Stimulated activated memory B cell treated with anti-CD40 and anti-IgM and Interleukin-4, amounts not matched to agents 10 μg/mL and 1 μg/mL and 100 μg/mL, for 72 hours (primary cell): ENCODE results near the gene ASGR2.
"Not testable (repeated sequence)": the region's sequence is repeated elsewhere in the genome, so short reads cannot be mapped to it uniquely, and the experiment has no call there.

Experiments used
- ATAC-seq: fragments of 150-1000 bp; cut with Tn5 transposase; 2 replicates; pipeline ENCODE4 v1.10.0; 2021
- H3K27ac Mint-ChIP-seq: one replicate; pipeline ENCODE4 v1.8.0; 2022; ENCODE audit warnings: mild to moderate bottlenecking, mixed read lengths
- H3K27me3 Mint-ChIP-seq: one replicate; pipeline ENCODE4 v1.8.0; 2022; ENCODE audit warnings: mixed read lengths
- H3K36me3 Mint-ChIP-seq: one replicate; pipeline ENCODE4 v1.8.0; 2022; ENCODE audit warnings: mixed read lengths
- H3K4me1 Mint-ChIP-seq: one replicate; pipeline ENCODE4 v1.8.0; 2022; ENCODE audit warnings: mixed read lengths
- H3K4me3 Mint-ChIP-seq: one replicate; pipeline ENCODE4 v1.8.0; 2022; ENCODE audit warnings: mild to moderate bottlenecking, moderate library complexity, mixed read lengths
- H3K9me3 Mint-ChIP-seq: one replicate; pipeline ENCODE4 v1.8.0; 2022; ENCODE audit warnings: mixed read lengths

The ASGR2 gene

GRCh38 chr17:7095625-7096024, 19.0 kb downstream of the ASGR2 start:
- Mint-ChIP-seq H3K36me3 (no peaks in the 10 kb centered on the region), H3K27me3 (peaks cover 10% of the 10 kb centered on the region), H3K4me3 (no peak overlapping the region), H3K9me3 (no peaks in the 10 kb centered on the region), H3K4me1 (peaks cover 32% of the 10 kb centered on the region), H3K27ac (peak overlapping the region; percentile 73)
- ATAC-seq: peak; percentile 70

- Mint-ChIP-seq H3K9me3 (no peaks in the 10 kb centered on the region), H3K4me3 (no peak overlapping the region), H3K27ac (peak overlapping the region; percentile 57), H3K27me3 (peaks cover 12% of the 10 kb centered on the region), H3K36me3 (no peaks in the 10 kb centered on the region), H3K4me1 (peaks cover 32% of the 10 kb centered on the region)
- no peak for ATAC-seq
These were observed 20.0 kb downstream of the ASGR2 start for GRCh38 chr17:7094652-7095019.

- not testable (repeated sequence) for H3K4me3 Mint-ChIP-seq, ATAC-seq, H3K9me3 Mint-ChIP-seq, H3K27ac Mint-ChIP-seq, H3K36me3 Mint-ChIP-seq
- H3K4me1 Mint-ChIP-seq: peaks cover 28% of the 10 kb centered on the region
- peaks cover 34% of the 10 kb centered on the region for H3K27me3 Mint-ChIP-seq
These were observed 23.2 kb downstream of the ASGR2 start for GRCh38 chr17:7091311-7092005.

GRCh38 chr17:7089570-7089969, 25.1 kb downstream of the ASGR2 start:
- H3K9me3 Mint-ChIP-seq, H3K4me1 Mint-ChIP-seq, H3K4me3 Mint-ChIP-seq, H3K36me3 Mint-ChIP-seq, ATAC-seq, H3K27ac Mint-ChIP-seq: not testable (repeated sequence)
- peaks cover 46% of the 10 kb centered on the region for H3K27me3 Mint-ChIP-seq

- not testable (repeated sequence) for H3K4me3 Mint-ChIP-seq, H3K27ac Mint-ChIP-seq, H3K36me3 Mint-ChIP-seq, ATAC-seq, H3K4me1 Mint-ChIP-seq, H3K9me3 Mint-ChIP-seq
- peaks cover 52% of the 10 kb centered on the region for H3K27me3 Mint-ChIP-seq
These were observed 26.2 kb downstream of the ASGR2 start for GRCh38 chr17:7088442-7088841.

- Mint-ChIP-seq H3K9me3 (no peaks in the 10 kb centered on the region), H3K4me1 (peaks cover 17% of the 10 kb centered on the region), H3K4me3 (no peak overlapping the region), H3K27me3 (peaks cover 38% of the 10 kb centered on the region), H3K36me3 (no peaks in the 10 kb centered on the region), H3K27ac (no peak overlapping the region)
- ATAC-seq: no peak
These were observed 30.5 kb downstream of the ASGR2 start for GRCh38 chr17:7084088-7084487.

- H3K36me3 Mint-ChIP-seq: no peaks in the 10 kb centered on the region
- no peak overlapping the region for H3K4me3 Mint-ChIP-seq
- no peak for ATAC-seq
- H3K4me1 Mint-ChIP-seq: peaks cover 17% of the 10 kb centered on the region
- H3K27ac Mint-ChIP-seq: no peak overlapping the region
- H3K9me3 Mint-ChIP-seq: no peaks in the 10 kb centered on the region
- peaks cover 33% of the 10 kb centered on the region for H3K27me3 Mint-ChIP-seq
These were observed 31.0 kb downstream of the ASGR2 start for GRCh38 chr17:7083592-7083991.

GRCh38 chr17:7081341-7082062, 33.1 kb downstream of the ASGR2 start:
- Mint-ChIP-seq H3K36me3 (no peaks in the 10 kb centered on the region), H3K27ac (no peak overlapping the region), H3K27me3 (peaks cover 28% of the 10 kb centered on the region), H3K9me3 (no peaks in the 10 kb centered on the region), H3K4me3 (no peak overlapping the region), H3K4me1 (peaks cover 17% of the 10 kb centered on the region)
- ATAC-seq: peak; percentile 74

- no peaks in the 10 kb centered on the region for H3K9me3 Mint-ChIP-seq
- ATAC-seq: no peak
- peaks cover 18% of the 10 kb centered on the region for H3K27me3 Mint-ChIP-seq
- no peak overlapping the region for H3K27ac Mint-ChIP-seq
- H3K36me3 Mint-ChIP-seq: no peaks in the 10 kb centered on the region
- H3K4me3 Mint-ChIP-seq: no peak overlapping the region
- peaks cover 17% of the 10 kb centered on the region for H3K4me1 Mint-ChIP-seq
These were observed 34.1 kb downstream of the ASGR2 start for GRCh38 chr17:7080456-7081041.

GRCh38 chr17:7079581-7080455, 34.8 kb downstream of the ASGR2 start, which contains the start of gene CLEC10A:
Gene CLEC10A, minus strand, starts transcription at chr17:7080251. Its CDS starts 1,439 bp downstream, at chr17:7078812.
- Mint-ChIP-seq H3K27ac (no peak within 1 kb of the TSS), H3K4me3 (no peak within 1 kb of the TSS), H3K27me3 (peaks cover 17% of the 10 kb centered on the region), H3K4me1 (peaks cover 17% of the 10 kb centered on the region), H3K36me3 (no peaks in the 10 kb centered on the region), H3K9me3 (no peaks in the 10 kb centered on the region)
- no peak for ATAC-seq

- no peak for ATAC-seq
- Mint-ChIP-seq H3K36me3 (no peaks in the 10 kb centered on the region), H3K4me3 (no peak overlapping the region), H3K27me3 (peaks cover 9% of the 10 kb centered on the region), H3K27ac (no peak overlapping the region), H3K4me1 (peaks cover 12% of the 10 kb centered on the region), H3K9me3 (no peaks in the 10 kb centered on the region)
These were observed 35.9 kb downstream of the ASGR2 start for GRCh38 chr17:7078711-7079110.

- Mint-ChIP-seq H3K27me3 (peaks cover 9% of the 10 kb centered on the region), H3K9me3 (no peaks in the 10 kb centered on the region), H3K36me3 (no peaks in the 10 kb centered on the region), H3K4me1 (peaks cover 12% of the 10 kb centered on the region), H3K4me3 (no peak overlapping the region), H3K27ac (no peak overlapping the region)
- ATAC-seq: no peak
These were observed 36.6 kb downstream of the ASGR2 start for GRCh38 chr17:7077911-7078546.

- no peak for ATAC-seq
- peaks cover 17% of the 10 kb centered on the region for H3K27me3 Mint-ChIP-seq
- no peak overlapping the region for H3K4me3 Mint-ChIP-seq
- H3K27ac Mint-ChIP-seq: no peak overlapping the region
- H3K4me1 Mint-ChIP-seq: peaks cover 1% of the 10 kb centered on the region
- H3K36me3 Mint-ChIP-seq: no peaks in the 10 kb centered on the region
- no peaks in the 10 kb centered on the region for H3K9me3 Mint-ChIP-seq
These were observed 39.7 kb downstream of the ASGR2 start for GRCh38 chr17:7074931-7075330.

GRCh38 chr17:7072406-7072805, 42.2 kb downstream of the ASGR2 start:
- Mint-ChIP-seq H3K9me3 (peaks cover 16% of the 10 kb centered on the region), H3K36me3 (peaks cover 11% of the 10 kb centered on the region), H3K4me1 (no peaks in the 10 kb centered on the region), H3K4me3 (no peak overlapping the region), H3K27me3 (peaks cover 19% of the 10 kb centered on the region), H3K27ac (no peak overlapping the region)
- ATAC-seq: peak; percentile 36

GRCh38 chr17:7070712-7071111, 43.9 kb downstream of the ASGR2 start:
- no peaks in the 10 kb centered on the region for H3K4me1 Mint-ChIP-seq
- peaks cover 20% of the 10 kb centered on the region for H3K9me3 Mint-ChIP-seq
- H3K27me3 Mint-ChIP-seq: peaks cover 31% of the 10 kb centered on the region
- peaks cover 15% of the 10 kb centered on the region for H3K36me3 Mint-ChIP-seq
- H3K27ac Mint-ChIP-seq: no peak overlapping the region
- no peak for ATAC-seq
- H3K4me3 Mint-ChIP-seq: no peak overlapping the region
